Activated CD8-positive, alpha-beta memory T cell treated with anti-CD3 and anti-CD28 coated beads, Interleukin-2, amount 50 U/mL, for 4 hours (primary cell): ENCODE measurements around the gene CUL1.

ENCODE experiments used
- DNase-seq: peaks from one replicate; pipeline ENCODE4 v3.0.0-alpha.2; 2020

The CUL1 gene

GRCh38 chr7:148770004-148770403 lies 71.3 kb downstream of the CUL1 start:
- DNase-seq, result no peak

GRCh38 chr7:148772297-148773089 lies 73.8 kb downstream of the CUL1 start:
- DNase-seq, result peak; percentile 46

GRCh38 chr7:148773334-148773733 lies 74.6 kb downstream of the CUL1 start:
- peak; percentile 22 for DNase-seq

GRCh38 chr7:148774471-148774870 lies 75.8 kb downstream of the CUL1 start:
- no peak for DNase-seq

GRCh38 chr7:148782757-148783456 lies 84.2 kb downstream of the CUL1 start:
- no peak for DNase-seq

GRCh38 chr7:148783801-148784527 lies 85.3 kb downstream of the CUL1 start:
- DNase-seq, result no peak

- no peak for DNase-seq
Observed at GRCh38 chr7:148787571-148788295, 89.0 kb downstream of the CUL1 start.

- no peak for DNase-seq
Observed at GRCh38 chr7:148789220-148789619, 90.5 kb downstream of the CUL1 start.

GRCh38 chr7:148790131-148790726 lies 91.5 kb downstream of the CUL1 start:
- no peak for DNase-seq

- no peak for DNase-seq
Observed at GRCh38 chr7:148790850-148791249, 92.1 kb downstream of the CUL1 start.

- no peak for DNase-seq
Observed at GRCh38 chr7:148791546-148791945, 92.8 kb downstream of the CUL1 start.

GRCh38 chr7:148793590-148793989 lies 94.9 kb downstream of the CUL1 start:
- no peak for DNase-seq

- no peak for DNase-seq
Observed at GRCh38 chr7:148794476-148794875, 95.8 kb downstream of the CUL1 start.

- no peak for DNase-seq
Observed at GRCh38 chr7:148796841-148797240, 98.1 kb downstream of the CUL1 start.

- no peak for DNase-seq
Observed at GRCh38 chr7:148799893-148800555, 101.3 kb downstream of the CUL1 start.

GRCh38 chr7:148800677-148801076 lies 102.0 kb downstream of the CUL1 start:
- DNase-seq, result no peak

GRCh38 chr7:148802101-148802493 lies 103.4 kb downstream of the CUL1 start:
- DNase-seq, result no peak

GRCh38 chr7:148803094-148803493 lies 104.4 kb downstream of the CUL1 start:
- DNase-seq, result no peak

- DNase-seq, result no peak
Observed at GRCh38 chr7:148804343-148805235, 105.9 kb downstream of the CUL1 start.

GRCh38 chr7:148806187-148806586 lies 107.5 kb downstream of the CUL1 start:
- no peak for DNase-seq

GRCh38 chr7:148807436-148807835 lies 108.7 kb downstream of the CUL1 start:
- no peak for DNase-seq
